ENCODE results near the gene SLC27A1.
"Not testable (repeated sequence)": the region's sequence is repeated elsewhere in the genome, so short reads cannot be mapped to it uniquely, and the experiment has no call there.

Gene SLC27A1

DNA sequence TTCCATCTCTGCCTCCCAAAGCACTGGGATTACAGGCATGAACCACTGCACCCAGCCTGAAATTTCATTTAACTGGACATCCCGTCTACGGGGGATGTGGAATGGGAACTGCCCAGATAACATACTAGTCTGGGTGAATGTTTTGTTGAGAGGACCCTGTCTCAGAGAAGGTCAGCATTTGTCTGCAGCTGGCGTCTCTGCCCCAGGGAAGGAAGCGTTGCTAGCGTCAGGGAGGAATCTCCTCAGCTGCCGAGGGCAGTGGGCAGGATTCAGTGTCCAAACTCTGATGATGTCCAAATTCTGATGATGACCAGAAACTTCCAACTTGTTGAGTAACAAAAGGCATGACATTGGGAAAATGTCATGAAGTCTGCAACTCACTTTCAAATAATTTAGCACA lies 12.7 kb upstream of the SLC27A1 start:
- no peak for DNase-seq

DNA sequence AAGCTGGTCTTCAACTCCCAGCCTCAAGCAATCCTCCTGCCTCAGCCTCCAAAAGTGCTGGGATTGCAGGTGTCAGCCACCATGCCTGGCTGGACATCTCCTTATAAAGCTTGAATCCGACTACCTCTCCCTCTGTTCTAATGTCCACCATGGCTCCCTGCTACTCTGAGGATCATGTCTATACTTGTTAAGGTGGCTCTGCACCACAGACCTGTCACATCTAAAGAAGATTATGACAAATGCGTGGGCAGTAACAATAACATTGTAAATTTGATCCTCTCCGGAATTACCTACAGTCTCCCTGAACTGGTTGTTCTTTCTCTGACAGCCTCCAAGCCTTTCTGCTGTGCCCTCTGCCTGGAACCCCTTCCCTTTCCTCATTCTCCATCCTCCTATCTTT lies 11.4 kb upstream of the SLC27A1 start:
- no peak for DNase-seq

DNA sequence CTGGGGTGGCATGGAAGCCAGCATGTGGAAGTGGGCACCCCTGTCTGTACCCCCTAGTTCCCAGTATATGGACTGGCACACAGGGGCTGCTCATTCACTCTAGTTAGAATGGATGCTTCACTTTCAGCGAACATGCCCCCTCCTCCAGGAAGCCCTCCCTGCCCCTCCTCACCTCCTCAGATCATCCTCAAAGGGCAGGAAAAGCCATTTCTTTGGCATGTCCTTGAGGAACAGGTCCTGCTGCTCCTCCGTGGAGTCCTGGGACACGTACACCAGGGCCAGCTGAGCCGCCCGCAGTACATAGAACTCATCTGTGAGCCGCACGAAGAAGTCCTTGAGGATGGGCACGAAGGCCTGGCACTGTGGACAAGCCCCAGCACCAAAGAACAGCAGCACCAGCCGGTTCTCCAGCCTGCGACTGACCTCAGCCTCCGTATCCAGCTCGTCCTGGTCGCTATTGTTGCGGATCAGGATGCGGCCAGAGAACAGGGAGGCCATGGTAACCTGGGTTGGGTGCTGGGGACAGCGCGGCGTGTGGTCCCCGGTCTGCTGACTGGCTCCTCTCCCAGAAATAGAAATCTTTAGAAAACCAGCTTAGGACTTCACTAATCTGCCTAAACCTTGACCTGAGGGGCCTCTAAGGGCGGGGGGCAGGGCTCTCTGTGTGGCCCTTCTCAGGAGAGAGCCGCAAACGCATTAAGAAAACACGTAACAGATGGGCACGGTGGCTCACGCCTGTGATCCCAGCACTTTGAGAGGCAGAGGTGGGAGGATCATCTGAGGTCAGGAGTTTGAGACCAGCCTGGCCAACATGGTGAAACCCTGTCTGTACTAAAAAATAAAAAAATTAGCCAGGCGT lies 9.7 kb upstream of the SLC27A1 start, which contains the start of gene NXNL1:
Gene NXNL1 (minus strand): TSS at position 555 of the 859 bp plus-strand sequence. CDS start 57 bp downstream, at position 498.
- no peak for DNase-seq

DNA sequence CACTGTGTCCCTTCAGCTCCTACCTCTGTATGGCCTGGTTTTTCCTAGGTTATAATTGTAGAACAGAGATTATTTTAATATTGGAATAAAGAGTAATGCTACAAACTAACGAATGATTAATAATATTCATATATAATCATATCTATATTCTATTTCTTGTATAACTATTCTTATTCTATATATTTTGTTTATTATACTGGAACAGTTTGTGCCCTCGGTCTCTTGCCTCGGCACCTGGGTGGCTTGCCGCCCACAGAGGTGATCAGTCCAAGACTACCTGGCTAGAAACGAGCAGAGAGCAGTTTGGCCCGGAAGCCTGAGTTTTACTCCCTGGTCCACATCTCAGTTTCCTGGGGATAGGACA lies 3.9 kb upstream of the SLC27A1 start:
- no peak for DNase-seq

DNA sequence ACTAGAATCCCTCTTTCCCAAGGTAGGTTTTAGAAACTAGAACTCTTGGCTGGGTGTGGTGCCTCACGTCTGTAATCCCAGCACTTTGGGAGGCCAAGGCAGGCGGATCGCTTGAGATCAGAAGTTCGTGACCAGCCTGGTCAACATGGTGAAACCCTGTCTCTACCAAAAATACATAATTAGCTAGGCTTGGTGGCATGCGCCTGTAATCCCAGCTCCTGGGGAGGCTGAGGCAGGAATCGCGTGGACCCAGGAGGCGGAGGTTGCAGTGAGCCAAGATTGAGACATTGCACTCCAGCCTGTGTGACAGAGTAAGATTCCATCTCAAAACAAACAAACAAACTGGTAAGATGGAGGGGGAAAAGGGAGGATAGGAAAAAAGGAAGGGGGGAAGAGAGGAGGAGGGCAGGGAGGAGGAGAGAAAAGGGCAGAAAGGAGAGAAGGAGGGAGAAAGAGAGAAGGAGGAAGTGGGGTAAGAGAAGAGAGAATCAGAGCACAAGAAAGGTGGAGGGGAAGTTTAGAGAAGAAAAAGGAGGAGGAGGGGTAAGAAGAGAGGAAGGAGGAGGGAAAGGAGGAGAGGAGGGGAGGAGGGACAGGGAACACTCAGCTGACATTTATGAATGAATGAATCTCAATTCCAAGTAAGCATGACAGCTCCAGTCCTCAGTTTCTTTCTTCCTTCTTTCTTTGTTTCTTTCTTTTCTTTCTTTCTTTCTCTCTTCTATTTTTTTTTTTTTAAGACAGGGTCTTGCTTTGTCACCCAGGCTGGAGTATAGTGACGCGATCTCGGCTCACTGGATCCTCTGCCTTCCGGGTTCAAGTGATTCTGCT lies 2.6 kb upstream of the SLC27A1 start:
- no peak for DNase-seq

DNA sequence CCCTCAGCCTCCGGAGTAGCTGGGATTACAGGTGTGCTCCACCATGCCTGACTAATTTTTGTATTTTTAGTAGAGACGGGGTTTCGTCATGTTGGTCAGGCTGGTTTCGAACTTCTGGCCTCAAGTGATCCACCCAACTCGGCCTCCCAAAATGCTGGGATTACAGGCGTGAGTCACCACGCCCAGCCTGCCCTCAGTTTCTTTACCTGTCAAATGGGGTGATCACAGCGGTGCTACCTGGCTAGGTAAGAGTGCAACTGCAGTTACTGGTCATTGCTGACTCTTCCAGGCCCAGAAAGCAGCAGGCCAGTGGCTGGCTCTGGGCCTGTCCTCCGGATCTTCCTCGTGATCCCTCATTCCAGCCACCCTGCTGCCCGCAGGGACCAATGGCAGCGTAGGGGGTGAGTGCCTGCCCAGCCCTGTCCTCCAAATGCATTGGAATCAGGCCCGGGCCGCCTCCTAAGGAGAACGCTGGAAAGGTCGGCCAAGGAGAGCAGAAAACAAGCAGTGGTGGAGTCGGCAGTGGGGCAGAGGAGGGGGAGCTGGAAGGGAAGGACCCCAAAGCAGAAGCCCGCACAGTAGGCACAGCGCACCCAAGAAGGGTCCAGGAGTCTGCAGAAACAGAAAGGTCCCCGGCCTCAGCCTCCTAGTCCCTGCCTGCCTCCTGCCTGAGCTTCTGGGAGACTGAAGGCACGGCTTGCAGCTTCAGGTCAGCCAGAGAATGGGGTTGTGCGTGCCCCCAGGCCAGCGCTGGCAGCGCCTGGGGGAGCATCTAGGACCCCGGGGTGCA lies 1.8 kb upstream of the SLC27A1 start:
- DNase-seq: no peak

DNA sequence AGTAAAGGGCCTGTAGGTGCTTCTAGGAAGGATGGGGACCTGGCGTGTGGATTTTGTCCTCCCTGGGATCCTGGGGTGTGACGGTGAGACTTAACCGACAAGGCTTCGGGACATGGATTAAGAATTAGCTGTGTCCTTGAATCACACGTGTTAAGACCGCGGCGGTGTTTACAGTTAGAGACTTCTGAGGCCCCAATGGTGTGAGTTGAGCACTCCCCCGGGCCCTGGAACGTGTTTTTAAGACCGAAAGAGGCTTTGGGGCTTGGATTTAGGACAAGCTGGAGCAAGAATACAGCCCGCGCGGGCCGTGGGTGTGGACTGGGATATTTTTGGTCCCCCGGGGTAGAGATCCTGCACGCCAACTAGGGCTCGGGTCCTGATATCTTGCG lies 1.2 kb upstream of the SLC27A1 start:
- DNase-seq: no peak

DNA sequence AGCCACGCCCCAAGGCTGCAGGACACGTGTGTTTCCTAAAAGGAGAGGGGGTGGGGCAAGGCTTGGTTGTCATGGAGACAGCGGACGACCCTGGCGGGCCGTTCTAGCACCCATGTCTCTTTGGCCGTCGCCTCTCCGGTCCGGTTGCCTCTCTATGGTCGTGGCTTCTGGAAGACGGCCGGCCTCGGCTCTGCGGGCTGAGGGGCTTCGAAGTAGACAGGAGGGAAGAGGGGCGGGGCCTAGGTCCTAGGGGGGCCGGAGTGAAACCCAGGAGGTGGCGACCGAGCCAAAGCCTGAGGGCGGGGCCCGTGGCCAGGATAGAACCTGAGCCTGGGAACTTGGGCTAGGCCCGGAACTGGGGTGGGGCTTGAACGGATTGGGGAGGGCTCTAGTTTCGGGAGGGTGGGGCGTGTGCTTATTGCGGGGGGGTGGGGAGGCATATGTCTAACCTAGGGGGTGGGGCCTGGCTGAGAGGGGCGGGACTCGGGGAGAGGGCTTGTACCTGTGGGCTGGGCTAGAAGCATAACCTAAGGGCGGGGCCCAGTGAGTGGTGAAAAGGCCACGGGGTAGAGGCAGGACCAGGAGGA lies 750 bp upstream of the SLC27A1 start:
- peak; percentile 92 for DNase-seq

DNA sequence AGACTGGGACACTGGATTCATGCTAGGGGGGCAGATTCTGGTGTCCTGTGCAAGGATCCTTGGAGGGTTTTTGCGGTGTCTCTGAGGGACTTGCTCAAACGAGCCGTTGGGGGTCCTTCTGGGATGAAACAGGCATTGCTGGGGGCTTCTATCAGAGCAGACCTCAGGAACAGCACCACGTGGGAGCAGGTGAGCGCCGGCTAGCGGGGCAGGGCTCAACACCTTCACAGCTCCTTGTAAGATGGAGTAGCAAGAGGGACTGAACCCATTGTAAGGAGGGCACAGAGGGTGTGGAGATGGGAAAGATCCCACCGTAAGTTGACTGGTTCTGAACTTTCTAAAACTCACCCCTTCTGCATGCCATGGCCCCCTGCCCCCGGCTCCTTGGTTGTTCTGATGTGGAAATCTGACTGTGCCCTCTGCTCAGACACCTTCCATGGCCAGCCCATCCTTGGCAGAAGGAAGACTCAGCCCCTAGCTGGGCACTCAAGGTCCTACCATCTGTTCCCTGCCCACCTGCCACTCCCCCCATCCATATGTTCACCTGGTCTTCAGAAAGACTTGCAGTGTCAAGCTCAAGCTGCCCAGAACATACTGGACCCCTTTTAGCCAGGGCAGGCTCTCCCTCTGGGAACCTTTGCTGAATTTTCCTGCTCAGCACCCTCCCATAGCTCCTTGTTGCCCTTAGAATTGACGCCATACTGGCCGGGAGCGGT lies 1.2 kb downstream of the SLC27A1 start:
- DNase-seq: no peak

DNA sequence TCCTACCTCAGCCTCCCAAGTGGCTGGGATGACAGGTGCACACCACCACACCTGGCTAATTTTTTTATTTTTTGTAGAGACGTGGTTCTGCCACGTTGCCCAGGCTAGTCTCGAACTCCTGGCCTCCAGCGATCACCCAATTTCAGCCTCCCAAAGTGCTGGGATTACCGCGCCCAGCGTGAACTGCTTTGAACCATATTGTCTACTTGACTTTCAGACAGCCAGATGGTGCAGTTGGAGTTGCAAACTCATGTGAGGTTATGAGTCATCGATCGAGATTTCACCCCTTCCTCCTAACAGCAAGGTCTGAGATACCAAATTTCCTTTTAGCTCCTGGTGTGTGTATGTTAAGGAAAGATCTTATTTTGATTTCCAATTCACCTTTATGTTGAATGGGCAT lies 2.7 kb downstream of the SLC27A1 start:
- DNase-seq: no peak

DNA sequence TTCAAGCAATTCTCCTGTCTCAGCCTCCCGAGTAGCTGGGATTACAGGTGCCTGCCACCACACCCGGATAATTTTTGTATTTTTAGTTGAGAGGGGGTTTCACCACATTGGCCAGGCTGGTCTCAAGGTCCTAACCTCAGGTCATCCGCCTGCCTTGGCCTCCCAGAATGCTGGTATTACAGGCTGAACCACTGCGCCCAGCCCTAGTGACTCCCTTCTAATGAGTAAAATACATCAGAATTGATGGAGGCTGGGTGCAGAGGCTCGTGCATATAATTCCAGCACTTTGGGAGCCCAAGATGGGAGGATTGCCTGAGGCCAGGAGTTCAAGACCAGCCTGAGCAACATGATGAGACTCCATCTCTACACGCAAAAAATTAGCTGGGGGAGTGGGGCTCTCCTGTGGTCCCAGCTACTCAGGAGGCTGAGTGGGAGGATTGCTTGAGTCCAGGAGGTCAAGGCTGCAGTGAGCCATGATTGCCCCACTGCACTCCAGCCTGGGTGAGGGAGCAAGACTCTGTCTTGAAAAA lies 4.8 kb downstream of the SLC27A1 start:
- not testable (repeated sequence) for DNase-seq

DNA sequence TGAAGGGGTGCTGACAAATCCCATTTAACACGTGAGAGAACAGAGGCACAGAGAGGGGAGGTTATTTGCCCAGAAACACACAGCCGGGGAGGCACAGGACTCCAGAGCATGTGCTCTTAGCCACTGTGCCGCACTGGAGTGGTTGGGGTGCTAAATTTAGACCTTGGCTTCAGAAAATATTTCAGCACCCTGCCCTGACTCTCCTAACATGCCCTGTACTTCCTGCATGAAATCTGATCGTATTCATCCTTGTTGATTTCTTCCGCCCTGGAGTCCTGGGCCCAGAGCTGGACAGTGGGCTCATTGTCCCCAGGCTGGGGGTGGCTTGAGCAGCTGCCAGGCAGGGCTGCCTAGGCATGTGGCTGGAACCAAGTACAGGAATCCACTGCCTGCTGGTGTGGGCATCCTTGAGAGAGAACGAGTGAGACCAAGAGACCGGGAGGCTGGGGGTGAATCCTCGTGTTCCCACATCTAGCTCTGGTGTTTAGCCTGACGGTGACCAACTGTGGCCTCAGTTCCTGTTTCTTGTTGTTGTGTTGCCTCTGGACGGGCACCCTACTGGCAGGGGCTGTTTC lies 5.3 kb downstream of the SLC27A1 start:
- no peak for DNase-seq

DNA sequence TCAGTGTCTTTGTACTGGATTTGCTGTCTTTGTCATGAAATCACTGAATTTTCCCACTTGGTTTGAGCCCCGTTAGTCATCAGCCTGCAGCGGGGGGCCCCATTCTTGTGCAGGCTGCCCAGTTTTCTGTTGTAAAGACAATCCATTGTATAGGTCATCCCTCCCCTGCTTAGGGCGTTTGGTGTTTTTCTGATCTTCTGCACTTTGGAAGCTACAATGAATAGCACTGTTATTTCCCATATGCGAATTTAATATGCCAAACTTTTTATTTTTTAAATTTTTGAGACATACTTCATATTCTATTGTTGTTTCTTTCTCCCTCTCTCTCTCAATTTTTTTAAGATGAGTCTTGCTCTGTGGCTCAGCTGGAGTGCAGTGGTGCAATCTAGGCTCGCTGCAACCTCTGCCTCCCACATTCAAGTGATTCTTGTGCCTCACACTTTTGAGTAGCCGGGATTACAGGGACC lies 9.0 kb downstream of the SLC27A1 start:
- no peak for DNase-seq

DNA sequence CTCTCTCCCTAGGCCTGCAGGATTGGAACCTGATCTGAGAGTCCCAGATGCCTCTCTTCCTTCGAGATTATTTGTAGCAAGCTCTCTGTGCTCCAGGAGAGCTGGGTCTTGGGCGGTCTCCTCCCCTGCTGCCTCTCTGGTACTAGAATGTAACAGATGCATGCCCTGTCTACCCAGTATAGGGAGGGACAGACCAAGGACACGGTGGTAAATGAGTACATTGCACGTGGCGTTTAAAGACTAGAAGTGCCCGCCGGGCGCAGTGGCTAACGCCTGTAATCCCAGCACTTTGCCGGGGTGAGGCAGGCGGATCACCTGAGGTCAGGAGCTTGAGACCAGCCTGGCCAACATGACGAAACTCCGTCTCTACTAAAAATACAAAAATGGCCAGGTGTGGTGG lies 11.7 kb downstream of the SLC27A1 start:
- no peak for DNase-seq

DNA sequence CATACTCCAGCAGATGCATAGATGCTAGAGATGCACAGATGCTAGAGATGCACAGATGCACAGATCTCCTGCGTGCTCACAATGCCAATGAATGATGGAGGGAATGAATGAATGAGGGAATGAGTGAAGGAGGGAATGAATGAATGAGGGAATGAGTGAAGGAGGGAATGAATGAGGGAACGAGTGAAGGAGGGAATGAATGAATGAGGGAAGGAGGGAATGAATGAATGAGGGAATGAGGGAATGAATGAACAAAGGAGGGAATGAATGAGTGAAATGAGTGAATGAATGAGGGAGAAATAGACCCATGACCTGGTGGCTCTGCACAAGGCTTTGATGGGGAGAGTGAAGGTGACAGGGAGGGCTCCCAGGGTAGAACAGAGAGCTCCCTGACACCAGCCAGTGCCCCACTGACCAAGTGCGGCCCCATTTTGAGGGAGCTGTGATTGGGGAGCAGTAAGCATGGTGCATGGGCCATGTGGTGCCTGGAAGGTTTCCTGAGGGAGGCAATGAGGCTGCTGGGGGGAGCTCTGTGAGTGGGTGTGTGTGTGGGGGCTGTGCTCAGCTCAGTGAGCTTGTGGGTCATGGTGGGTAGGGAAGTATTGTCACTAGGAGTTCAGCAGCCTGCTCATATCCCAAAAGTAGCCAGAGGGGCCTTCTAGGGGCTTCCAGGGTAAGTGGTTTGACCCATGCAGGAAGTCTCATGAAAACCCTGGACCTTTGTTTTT lies 12.7 kb downstream of the SLC27A1 start:
- no peak for DNase-seq

DNA sequence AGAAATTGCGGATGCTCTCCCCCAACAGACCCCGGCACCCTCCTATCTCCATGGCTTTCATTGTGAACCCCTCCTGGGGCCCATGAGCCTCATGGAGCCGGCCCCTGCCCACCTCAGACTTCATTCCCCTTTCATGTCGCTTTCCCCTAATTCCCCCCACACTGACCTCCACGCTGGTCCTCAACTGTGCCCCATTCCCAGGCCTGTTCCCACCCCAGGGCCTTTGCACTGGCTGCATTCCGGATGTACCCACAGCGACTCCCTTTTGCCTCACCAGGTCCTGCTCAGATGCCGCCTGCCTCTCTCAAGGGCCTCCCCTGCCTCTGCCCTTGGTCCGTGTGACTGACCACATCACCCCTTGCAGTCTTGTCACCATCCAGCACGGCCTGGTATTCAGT lies 13.3 kb downstream of the SLC27A1 start:
- DNase-seq: no peak

DNA sequence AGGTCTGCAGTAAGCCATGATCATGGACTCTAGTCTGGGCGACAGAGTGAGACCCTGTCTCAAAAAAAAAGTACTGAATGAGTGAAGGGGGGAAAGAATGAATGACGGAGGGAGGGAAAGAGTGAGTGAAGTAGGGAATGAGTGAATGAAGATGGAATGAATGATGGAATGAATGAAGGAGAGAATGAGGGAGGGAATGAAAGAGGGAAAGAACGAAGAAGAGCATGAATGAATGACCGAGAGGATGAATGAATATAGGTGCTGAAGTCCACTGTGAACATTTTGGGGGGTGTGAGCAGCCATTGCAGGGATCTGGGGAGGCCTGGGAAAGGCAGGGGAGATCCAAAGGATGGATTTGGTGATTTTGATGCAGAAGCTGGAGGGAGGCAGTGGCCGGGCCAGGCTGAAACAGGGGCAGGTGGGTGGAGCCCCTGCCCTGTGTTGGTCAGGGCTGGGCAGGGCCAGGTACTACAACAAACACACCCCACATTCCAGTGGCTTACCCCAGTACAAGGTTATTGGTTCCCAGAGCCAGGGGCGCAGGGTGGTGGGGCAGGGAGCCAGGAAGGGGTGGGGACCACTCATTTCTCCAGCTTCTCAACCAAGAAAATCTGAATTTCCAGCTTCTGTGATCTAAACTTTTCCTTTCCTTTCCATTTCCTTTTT lies 14.3 kb downstream of the SLC27A1 start:
- no peak for DNase-seq

DNA sequence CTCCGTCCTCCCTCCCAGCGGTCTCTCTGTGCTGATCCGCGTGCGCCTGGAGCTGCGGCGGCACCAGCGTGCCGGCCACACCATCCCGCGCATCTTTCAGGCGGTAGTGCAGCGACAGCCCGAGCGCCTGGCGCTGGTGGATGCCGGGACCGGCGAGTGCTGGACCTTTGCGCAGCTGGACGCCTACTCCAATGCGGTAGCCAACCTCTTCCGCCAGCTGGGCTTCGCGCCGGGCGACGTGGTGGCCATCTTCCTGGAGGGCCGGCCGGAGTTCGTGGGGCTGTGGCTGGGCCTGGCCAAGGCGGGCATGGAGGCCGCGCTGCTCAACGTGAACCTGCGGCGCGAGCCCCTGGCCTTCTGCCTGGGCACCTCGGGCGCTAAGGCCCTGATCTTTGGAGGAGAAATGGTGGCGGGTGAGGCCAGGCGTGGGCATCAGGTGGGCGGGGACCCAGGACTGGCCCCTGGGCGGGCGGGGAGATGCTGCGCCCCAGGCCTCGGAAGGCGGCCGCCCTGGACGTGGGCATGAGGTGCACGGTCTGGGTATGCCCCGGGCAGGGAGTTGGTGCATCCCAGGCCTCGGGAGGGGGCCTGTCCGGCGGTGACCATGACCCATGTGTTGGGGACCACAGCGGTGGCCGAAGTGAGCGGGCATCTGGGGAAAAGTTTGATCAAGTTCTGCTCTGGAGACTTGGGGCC lies 16.4 kb downstream of the SLC27A1 start:
- no peak for DNase-seq
